GM12864 (cell line): ENCODE measurements around the gene OR8B12.

Source experiments
- DNase-seq: peaks from one replicate; pipeline ENCODE4 v3.0.0-alpha.2; 2011; ENCODE audit warnings: low read depth
- H3K4me3 ChIP-seq: 2 replicates; pipeline ENCODE4 v1.5.1; 2011; ENCODE audit warnings: mild to moderate bottlenecking, low read depth, low read length, control low read depth
- CTCF ChIP-seq: IDR thresholded peaks from 2 replicates; pipeline ENCODE4 v1.5.1; 2011; ENCODE audit warnings: low read depth, mild to moderate bottlenecking, moderate library complexity, low read length, control low read depth, inconsistent platforms; ENCODE audit errors: missing control alignments

The OR8B12 gene

GRCh38 chr11:124543554-124543953, at the start of gene OR8B12:
TSS of gene OR8B12 (minus strand) at chr11:124543654. CDS start at chr11:124543654, 0 bp downstream.
- no peak for TF ChIP-seq CTCF
- H3K4me3 ChIP-seq = no peak within 1 kb of the TSS
- no peak for DNase-seq

- no peak for TF ChIP-seq CTCF
- DNase-seq = no peak
- no peak overlapping the region for H3K4me3 ChIP-seq
These were observed 49.2 kb upstream of the OR8B12 start for GRCh38 chr11:124592627-124593026.

GRCh38 chr11:124591430-124591829, 48.0 kb upstream of the OR8B12 start:
- no peak for DNase-seq
- no peak for TF ChIP-seq CTCF
- H3K4me3 ChIP-seq = no peak overlapping the region

GRCh38 chr11:124586238-124586860, 42.9 kb upstream of the OR8B12 start:
- no peak for DNase-seq
- TF ChIP-seq CTCF = peak; percentile 65

GRCh38 chr11:124584681-124585372, 41.4 kb upstream of the OR8B12 start:
- no peak overlapping the region for H3K4me3 ChIP-seq
- DNase-seq = no peak
- TF ChIP-seq CTCF = no peak

More at GRCh38 chr11:124586238-124586860, 42.9 kb upstream of the OR8B12 start:
- H3K4me3 ChIP-seq = no peak overlapping the region

GRCh38 chr11:124583781-124584180, 40.3 kb upstream of the OR8B12 start:
- H3K4me3 ChIP-seq = no peak overlapping the region
- DNase-seq = no peak
- no peak for TF ChIP-seq CTCF
